Activated CD4-positive, alpha-beta T cell treated with anti-CD3 and anti-CD28 coated beads, Interleukin-2, Interleukin-6, amounts not matched to agents 100 ng/mL and 50 ng/mL, durations not matched to agents 16 hours and 8 hours (primary cell): ENCODE results near the gene CDK10.
A peak's percentile ranks its signal among the peaks of the same experiment; 100 is the strongest.
"Not testable (repeated sequence)": the region's sequence is repeated elsewhere in the genome, so short reads cannot be mapped to it uniquely, and the experiment has no call there.

Source experiments
- DNase-seq: peaks from one replicate; pipeline ENCODE4 v3.0.0-alpha.2; 2020

Gene CDK10

GRCh38 chr16:89686520-89687091 lies at the start of gene CDK10:
CDK10 (plus strand) TSS chr16:89686689; CDS start chr16:89686711, 22 bp downstream.
- DNase-seq = peak; percentile 94

DNA sequence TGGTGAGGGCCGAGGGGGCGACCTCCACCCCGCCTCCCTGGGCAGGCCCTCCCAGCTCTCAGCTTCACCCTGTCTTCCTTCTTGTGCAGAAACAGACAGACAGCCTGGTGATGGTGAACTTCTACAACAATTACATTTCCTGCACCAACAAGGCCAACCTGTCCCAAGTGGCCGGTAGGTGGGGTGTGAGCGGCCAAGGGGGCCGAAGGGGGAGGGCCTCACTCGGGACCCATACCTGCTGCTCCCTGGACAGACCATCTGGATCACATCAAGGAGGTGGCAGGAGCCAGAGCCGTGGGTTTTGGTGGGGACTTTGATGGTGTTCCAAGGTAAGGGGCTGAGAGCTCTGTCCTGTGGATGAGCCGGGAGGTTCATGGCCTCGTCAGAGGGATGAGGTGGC lies 49.1 kb upstream of the CDK10 start:
- DNase-seq = no peak

GRCh38 chr16:89638455-89638854 lies 48.0 kb upstream of the CDK10 start:
- no peak for DNase-seq

- no peak for DNase-seq
These were observed 47.1 kb upstream of the CDK10 start for GRCh38 chr16:89639385-89639784.

GRCh38 chr16:89641458-89642119 lies 44.9 kb upstream of the CDK10 start:
- DNase-seq = no peak

DNA sequence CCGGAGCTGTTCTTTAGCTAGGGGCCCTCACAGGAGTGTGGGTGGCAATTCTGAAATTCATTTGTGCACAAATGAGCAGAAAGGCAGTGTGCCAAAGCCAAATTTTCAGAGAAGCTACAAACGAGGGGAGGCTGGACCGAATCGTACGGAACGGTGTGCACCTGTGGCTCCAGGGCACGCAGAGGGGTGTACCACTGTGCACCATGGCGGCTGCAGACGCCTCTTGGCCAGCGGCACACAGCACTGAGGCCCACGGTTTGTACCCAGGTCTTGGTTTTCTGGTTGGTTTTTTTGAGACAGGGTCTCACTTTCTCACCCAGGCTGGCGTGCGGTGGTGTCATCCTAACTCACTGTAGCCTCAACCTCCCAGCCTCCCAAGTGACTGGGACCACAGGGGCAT lies 43.9 kb upstream of the CDK10 start:
- no peak for DNase-seq

GRCh38 chr16:89643769-89644300 lies 42.7 kb upstream of the CDK10 start:
- DNase-seq = no peak

- DNase-seq = no peak
These were observed 41.4 kb upstream of the CDK10 start for GRCh38 chr16:89645122-89645521.

- DNase-seq = no peak
These were observed 40.2 kb upstream of the CDK10 start for GRCh38 chr16:89646270-89646669.

GRCh38 chr16:89646906-89647305 lies 39.6 kb upstream of the CDK10 start:
- DNase-seq = no peak

DNA sequence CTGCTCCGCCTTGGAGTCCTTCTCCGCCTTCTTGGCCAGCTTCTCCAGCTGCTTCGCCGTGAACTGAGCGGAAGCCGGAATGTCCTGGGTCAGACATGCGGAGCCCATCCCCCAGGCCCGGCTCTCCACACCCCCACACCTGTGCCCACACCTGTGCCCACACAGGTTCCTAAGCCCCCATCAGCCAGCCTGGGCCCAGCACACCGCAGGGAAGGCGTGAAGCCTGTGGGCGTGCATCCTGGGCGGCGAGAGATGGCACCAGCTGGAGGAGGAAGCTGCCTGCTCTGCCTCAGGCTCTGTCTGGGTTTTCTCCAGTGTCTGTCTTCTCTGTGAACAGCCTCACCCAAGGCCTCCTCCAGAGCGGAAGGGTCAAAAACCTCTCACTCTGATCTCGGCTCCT lies 34.9 kb upstream of the CDK10 start:
- DNase-seq = no peak

DNA sequence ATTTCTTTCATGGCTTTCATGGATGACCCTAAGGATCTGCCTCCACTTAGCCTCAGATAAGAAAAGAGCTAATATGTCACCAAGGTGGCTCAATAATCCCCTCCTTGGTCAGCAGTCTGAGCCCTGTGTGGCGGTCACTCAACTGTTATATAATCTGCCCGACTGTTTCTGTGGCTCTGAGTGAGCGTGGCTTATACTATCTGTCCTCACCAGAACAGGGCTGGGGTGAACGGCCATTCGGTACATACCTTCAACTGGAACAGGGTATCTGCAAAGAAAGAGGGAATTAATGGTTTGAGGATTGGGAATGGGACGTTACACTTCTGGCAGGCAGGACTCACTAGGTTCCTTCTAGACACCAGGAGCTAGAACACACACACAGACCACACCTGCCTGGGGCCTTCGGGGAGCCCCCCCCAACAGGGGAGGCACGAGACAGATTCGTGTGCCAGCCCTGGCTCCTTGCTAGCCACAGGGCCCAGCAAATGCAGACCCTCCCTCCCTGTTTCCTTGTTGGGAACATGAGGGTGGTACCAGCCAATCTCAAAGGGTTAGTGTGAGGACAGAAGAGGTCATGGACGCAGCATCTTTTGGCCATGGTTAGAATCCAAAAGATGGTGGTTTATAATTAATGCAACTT lies 32.7 kb upstream of the CDK10 start:
- no peak for DNase-seq

DNA sequence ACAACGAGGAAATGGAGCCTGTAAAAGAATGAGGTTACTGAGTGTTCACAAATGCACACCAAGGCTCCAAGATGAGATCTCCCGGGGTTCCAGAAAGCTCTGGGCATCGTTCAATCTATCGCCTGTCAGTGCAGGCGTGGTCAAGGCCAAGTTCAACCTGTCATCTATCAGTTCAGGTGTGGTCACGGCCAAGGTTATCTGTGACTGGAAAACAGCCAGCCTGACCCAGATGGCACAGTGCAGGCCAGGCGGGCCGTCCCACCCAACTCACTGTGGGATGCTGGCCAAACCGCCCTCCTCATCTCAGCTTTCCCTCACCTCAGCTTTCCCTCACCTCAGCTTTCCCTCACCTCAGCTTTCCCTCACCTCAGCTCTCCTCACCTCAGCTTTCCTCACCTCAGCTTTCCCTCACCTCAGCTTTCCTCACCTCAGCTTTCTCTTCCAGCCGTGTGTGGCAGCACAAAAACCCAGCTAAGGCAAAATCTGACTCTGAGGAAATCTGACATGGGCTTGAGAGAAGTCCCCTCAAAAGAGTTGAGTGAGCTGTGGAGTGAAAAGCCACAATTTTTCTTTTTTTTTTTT lies 31.3 kb upstream of the CDK10 start:
- no peak for DNase-seq

DNA sequence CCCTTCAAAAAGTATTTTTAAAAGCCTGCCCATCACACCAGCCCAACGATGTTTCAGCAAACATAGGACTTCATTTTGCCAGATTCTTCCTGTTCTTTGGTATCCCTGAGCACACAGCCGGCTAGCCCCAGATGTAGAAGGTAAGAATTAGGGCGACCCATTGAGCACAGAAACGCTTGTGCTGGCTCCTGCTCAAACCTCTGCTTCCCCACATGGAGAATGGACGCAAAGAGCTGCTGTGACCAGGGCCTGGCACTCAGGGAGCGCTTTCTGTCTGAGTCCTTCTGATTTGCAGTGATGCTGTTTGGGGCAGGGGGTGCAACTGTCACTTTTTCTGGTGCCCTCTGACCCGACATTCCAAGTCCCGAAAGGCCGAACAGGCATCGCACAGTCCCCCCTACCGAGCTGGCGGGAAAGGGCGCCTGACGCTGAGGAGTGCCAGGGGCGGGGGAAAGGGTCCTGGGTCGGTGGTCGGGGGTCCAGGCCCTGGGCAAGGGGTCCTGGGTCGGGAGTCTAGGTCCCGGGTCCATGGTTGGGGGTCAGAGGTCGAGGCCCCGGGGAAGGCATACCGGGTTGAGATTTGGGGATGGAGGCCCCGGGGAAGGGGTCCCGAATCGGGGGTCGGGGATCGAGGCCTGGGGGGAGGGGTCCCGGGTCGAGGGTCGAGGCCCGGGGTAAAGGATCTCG lies 29.9 kb upstream of the CDK10 start:
- no peak for DNase-seq

DNA sequence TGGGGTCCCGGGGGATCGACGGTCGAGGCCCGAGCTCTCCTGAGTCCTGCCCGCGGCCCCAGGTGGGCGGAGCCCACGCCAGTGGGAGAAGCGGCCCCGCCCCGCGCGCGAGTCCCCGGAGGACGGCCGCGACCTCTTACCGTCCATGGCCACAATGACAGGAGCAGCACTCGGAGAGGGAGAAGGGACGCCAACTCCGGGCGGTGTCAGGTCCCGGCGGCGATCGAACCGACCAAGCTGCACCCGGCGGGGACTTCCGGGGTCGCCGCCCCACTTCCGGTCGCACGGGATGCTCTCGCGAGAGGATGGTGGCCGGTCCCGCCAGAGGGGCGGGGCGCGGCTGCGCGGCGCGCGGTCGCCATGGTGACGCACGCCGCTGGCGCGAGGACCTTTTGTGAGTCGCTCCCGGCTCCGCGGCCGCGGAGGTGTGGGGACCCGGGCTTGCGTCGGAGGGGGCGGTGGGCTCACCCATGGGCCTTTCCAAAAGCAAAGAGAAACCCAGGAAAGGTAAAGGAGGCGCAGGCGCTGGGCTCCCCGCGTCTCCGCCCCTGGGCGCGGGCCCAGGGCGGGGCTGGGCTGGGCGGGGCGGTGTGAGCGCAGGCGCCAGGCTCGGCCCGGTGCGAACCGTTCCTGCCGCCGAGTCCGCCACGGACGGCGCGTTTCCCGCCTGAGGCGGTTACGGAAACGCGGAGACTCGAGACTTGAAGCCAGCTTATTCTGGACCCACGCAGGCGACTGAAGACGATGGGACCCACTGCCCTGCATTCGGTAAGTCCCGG lies 28.9 kb upstream of the CDK10 start, which contains the start of the genes CHMP1A and SPATA33:
CHMP1A (minus strand) TSS at position 267 of the 779 bp plus-strand sequence; CDS start at position 147, 120 bp downstream.
SPATA33 (plus strand) TSS at position 395 of the 779 bp plus-strand sequence; CDS start at position 471, 76 bp downstream.
- peak; percentile 95 for DNase-seq

GRCh38 chr16:89658221-89658879 lies 28.1 kb upstream of the CDK10 start:
- peak; percentile 25 for DNase-seq

GRCh38 chr16:89660146-89660545 lies 26.3 kb upstream of the CDK10 start:
- no peak for DNase-seq

GRCh38 chr16:89661215-89661614 lies 25.3 kb upstream of the CDK10 start:
- no peak for DNase-seq

- DNase-seq = not testable (repeated sequence)
These were observed 22.3 kb upstream of the CDK10 start for GRCh38 chr16:89664238-89664637.

GRCh38 chr16:89667000-89667399 lies 19.5 kb upstream of the CDK10 start:
- DNase-seq = peak; percentile 23

- no peak for DNase-seq
These were observed 18.9 kb upstream of the CDK10 start for GRCh38 chr16:89667633-89668032.

DNA sequence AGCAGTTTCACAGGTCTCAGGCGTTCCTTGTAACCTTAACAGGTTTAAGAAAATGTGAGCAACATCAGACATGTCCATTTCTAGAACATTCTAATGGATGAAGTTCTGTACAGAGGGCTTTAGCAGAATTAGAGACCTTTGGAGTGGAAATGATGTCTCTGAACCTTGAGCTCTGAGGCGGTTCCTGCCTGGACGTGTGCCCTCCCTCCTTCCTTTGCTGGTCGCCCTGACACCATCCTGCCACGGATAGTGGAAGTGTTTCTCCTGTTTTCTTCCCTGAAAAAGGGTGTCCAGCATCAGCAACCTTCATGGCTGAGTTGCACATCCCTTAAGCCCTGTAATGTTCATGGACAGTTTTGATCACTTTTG lies 17.7 kb upstream of the CDK10 start:
- DNase-seq = no peak
